ENCODE data around the gene MBNL2.

DNA sequence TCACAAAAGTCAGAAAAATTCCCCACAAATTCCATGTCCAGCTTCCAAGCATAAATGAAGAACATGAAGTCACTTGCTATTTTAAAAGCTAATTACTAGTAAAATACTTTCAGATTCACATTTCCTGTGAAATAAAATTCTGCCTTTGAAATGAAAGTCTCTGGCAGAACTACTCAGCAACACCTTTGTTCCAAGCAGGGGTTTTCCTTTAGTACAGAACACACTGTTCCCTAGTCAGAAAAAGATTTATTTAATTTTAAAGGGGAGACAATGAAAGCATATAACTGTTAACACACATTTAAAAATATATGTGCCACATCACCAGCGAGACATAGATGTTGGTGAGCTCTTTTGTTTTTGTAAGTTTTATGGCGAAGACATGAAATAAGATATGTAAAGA, 185.4 kb downstream of the MBNL2 start:
- no peak for TF ChIP-seq CTCF (IDR thresholded peaks at IDR 0.05; ENCODE audit: low read depth, low read length)
- TF ChIP-seq EZH2phosphoT487 (IDR thresholded peaks at IDR 0.05; ENCODE audit: low read depth), result no peak
